GM12864 (cell line): ENCODE data around the gene COPB2.

Experiments used
- DNase-seq: peaks from one replicate; pipeline ENCODE4 v3.0.0-alpha.2; 2011; ENCODE audit warnings: low read depth
- H3K4me3 ChIP-seq: 2 replicates; pipeline ENCODE4 v1.5.1; 2011; ENCODE audit warnings: mild to moderate bottlenecking, low read depth, low read length, control low read depth
- TF ChIP-seq, protein P1 (sequence below): IDR thresholded peaks from 2 replicates; pipeline ENCODE4 v1.5.1; 2011; ENCODE audit warnings: low read depth, mild to moderate bottlenecking, moderate library complexity, low read length, control low read depth, inconsistent platforms; ENCODE audit errors: missing control alignments

Gene COPB2

DNA sequence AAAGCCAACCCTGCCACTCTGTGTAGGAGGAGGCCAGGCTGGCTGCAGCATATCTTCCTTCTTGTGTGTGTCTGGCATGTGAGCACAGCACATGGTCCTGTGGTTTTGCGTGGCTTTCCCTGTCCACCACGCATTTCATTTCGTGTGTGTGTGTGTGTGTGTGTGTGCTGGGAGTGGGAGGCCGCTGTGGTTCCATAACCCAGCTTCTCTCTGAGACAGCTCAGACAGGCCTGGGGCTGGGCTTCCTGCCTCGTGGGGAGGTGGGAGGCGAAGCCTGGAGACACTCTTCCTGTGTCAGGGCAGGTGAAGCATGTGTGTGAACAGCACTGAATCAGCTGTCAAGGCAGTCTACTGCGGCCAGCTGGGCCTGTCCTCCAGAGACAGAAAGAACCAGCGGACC, 61.6 kb downstream of the COPB2 start:
- TF ChIP-seq, protein P1, sequence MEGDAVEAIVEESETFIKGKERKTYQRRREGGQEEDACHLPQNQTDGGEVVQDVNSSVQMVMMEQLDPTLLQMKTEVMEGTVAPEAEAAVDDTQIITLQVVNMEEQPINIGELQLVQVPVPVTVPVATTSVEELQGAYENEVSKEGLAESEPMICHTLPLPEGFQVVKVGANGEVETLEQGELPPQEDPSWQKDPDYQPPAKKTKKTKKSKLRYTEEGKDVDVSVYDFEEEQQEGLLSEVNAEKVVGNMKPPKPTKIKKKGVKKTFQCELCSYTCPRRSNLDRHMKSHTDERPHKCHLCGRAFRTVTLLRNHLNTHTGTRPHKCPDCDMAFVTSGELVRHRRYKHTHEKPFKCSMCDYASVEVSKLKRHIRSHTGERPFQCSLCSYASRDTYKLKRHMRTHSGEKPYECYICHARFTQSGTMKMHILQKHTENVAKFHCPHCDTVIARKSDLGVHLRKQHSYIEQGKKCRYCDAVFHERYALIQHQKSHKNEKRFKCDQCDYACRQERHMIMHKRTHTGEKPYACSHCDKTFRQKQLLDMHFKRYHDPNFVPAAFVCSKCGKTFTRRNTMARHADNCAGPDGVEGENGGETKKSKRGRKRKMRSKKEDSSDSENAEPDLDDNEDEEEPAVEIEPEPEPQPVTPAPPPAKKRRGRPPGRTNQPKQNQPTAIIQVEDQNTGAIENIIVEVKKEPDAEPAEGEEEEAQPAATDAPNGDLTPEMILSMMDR = no peak
- no peak for DNase-seq
- H3K4me3 ChIP-seq = no peak overlapping the region

DNA sequence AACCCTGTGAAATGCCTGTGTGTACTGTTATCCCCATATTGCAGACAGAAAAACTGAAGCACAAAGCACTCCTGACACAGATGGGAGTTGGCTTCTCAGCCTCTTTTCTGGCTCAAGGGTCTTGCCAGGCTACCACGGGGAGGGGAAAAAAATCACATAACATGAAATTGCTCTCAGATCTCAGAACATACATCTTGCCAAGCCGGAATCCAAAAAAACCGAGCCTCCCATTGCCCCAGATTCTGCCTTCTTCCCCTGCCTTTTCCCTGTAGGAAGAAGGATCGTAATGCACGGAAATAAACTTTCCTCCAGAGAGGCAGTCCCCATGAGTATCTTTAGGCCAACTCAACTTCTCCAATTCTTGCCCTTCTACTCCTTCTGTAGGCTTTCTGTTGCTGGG, 62.2 kb downstream of the COPB2 start:
- DNase-seq = no peak
- TF ChIP-seq, protein P1 = no peak
- no peak overlapping the region for H3K4me3 ChIP-seq

DNA sequence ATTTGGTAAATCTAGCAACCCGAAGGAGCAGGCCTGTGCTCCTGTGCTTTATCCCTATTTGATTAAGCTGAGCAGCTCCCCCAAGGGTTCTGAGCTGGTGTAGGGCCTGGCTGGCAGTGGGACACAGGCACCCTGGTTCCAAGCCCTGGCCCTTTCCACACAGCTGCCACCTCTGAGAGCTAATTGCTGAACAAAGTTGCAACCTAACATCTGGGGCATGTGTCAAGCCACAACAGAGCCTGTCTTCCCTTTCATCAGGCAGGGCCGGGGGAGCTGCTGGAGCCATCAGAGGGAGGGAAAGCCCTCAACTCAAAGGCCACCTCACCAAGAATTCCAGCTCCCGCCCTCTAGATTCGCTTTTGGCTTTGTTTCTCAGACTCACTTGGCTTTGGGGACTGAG, 62.7 kb downstream of the COPB2 start:
- no peak for DNase-seq
- H3K4me3 ChIP-seq = no peak overlapping the region
- TF ChIP-seq, protein P1 = no peak

DNA sequence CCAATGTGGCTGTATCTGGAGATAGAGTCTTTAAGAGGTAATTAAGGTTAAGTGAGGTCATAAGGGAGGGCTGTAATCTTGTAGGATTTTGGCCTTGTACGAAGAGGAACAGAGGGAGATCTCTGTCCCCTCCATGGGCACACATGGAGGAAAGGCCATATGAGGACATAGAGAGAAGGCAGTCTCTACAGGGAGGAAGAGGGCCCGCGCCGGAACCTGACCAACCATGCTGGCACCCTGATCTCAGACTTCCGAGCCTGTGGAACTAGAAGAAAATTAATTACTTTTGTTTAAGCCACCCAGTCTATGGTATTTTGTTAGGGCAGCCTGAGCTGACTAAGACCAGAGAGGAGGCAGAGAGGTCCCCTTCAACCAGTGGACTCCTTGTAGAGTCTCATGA, 63.3 kb downstream of the COPB2 start:
- TF ChIP-seq, protein P1 = no peak
- H3K4me3 ChIP-seq = no peak overlapping the region
- DNase-seq = no peak

DNA sequence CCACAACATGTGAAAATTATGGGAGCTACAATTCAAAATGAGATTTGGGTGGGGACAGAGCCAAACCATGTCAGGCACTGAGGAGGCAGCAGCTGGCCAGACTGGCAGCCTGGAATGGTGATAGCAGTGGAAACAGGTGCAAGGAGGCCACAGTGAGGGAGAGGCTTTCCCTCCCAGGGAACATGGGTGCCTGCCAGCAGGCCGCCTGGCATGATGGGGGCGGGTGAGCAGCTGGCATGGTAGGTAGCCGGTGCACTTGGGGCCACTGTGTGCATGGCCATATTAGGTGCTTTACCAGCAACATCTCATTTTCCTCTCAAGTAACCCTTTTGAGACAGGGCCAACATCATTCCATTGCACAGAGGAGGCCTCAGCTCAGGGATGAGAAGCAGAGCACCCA, 63.9 kb downstream of the COPB2 start:
- TF ChIP-seq, protein P1 = no peak
- H3K4me3 ChIP-seq = no peak overlapping the region
- no peak for DNase-seq

DNA sequence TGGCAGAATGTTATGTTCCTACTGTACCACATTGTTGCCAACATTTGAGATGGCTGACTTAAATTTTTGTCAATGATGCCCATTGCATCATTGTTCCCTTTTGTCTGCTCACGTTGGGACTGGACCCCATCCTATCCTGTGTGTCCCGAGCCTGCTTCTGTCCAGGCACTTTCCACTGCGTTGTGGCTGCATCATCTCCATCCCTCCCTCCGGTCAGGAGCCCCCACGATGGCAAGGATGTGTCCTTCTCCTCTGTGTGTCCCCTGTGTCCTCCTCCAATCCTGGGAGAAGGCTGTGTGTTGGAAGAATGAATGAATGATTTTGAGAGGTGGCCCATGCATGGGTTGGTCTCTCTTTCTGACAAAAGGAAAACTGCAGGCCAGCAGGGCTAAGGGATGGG, 65.0 kb downstream of the COPB2 start:
- TF ChIP-seq, protein P1 = no peak
- no peak overlapping the region for H3K4me3 ChIP-seq
- no peak for DNase-seq

DNA sequence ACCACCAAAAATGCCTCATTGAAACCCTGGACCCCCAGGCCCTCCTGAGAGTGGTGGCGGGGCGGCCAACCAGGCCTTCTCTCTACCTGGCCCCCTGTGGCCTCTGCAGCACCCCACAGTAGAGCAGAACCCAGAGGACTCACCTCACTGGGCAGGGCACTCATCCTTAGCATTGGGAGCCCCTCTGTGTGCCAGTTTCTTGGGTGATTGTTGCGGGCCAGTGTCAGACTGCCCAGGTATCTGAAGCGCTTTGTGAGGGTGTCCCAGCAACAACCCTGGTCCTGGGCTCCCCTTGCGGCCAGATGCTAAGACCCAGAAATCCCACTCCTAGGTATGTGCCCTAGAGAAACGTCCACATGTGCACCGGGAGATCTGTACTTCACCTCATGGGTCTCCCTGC, 66.3 kb downstream of the COPB2 start:
- no peak for DNase-seq
- no peak overlapping the region for H3K4me3 ChIP-seq
- TF ChIP-seq, protein P1 = no peak
